HFFc6 (cell line): ENCODE measurements around the gene THBS4. TPM values are rescaled to one million over a fixed set of nuclear protein-coding genes. Genes with fewer than 3 reads are reported as not detected.

ENCODE experiments used
- DNase-seq: peaks from one replicate; pipeline ENCODE4 v3.0.0-alpha.2; 2018
- H3K27ac Mint-ChIP-seq: 2 replicates; pipeline ENCODE4 v1.8.0; 2020; ENCODE audit warnings: mild to moderate bottlenecking, mixed read lengths
- H3K27me3 Mint-ChIP-seq: 2 replicates; pipeline ENCODE4 v1.8.0; 2021; ENCODE audit warnings: mild to moderate bottlenecking, moderate library complexity, mixed read lengths; ENCODE audit not compliant: insufficient read depth
- H3K36me3 Mint-ChIP-seq: 2 replicates; pipeline ENCODE4 v1.8.0; 2021; ENCODE audit warnings: low read depth, mixed read lengths
- H3K4me1 Mint-ChIP-seq: 2 replicates; pipeline ENCODE4 v1.8.0; 2020; ENCODE audit warnings: low read depth, mixed read lengths
- H3K4me3 Mint-ChIP-seq: 2 replicates; pipeline ENCODE4 v1.8.0; 2020; ENCODE audit warnings: mild to moderate bottlenecking, moderate library complexity, mixed read lengths
- H3K9me3 Mint-ChIP-seq: 2 replicates; pipeline ENCODE4 v1.8.0; 2020; ENCODE audit warnings: mild to moderate bottlenecking, mixed read lengths
- CTCF ChIP-seq: fragments of 200-600 bp; sonication (generic); IDR thresholded peaks from 2 replicates; pipeline ENCODE4 v1.5.0; 2021; ENCODE audit warnings: antibody characterized with exemption, mild to moderate bottlenecking
- total RNA-seq, 6 experiments: library from RNA; stranded (reverse); fragmentation: NEBNext Ultra II Directional; extraction: Animal tissue kit (Norgen Biotek cat#: 25700); gene quantifications; 2 replicates in 1 of 6; 3 replicates in 5 of 6; pipeline ENCODE4 v1.2.3, GENCODE V29; 2021

Gene THBS4
- total RNA-seq, 6 experiments from 2014 or later: 0.43 to 0.82 (median 0.71) TPM; not detected in 1

DNA sequence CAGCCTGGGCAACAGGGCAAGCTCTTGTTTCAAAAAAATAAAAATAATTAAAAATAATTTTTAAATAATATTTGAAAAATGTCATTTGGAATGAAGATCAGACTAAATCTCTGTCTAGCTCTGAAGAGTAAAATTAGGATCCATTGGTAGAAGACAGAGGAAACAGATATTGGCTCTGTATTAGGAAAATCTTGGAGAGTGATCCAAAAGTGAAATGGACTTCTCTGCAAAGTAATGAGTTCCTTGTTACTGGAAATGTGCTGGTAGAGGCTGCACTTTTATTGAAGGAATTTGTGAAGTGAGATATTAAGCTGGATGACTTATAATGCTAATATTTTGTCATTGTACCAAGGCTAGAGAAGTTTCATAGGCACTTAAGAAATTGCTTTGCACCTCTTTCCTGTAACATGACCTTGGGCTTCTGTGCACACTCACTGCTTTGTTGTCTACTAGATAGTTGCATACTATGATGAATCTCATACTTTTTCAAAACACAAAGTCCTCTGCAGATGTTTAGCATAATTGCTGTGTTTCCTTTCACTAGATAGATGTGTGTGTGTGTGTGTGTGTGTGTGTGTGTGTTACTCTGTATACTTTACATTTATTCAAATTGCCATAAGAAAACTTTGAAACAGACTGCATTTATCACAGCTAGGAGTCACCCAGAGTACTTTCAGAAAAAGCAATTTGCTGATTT lies 13.1 kb downstream of the THBS4 start:
- no peak for DNase-seq
- no peak overlapping the region for H3K4me3 Mint-ChIP-seq
- no peaks in the 10 kb centered on the region for H3K4me1 Mint-ChIP-seq
- H3K36me3 Mint-ChIP-seq: no peaks in the 10 kb centered on the region
- H3K9me3 Mint-ChIP-seq: no peaks in the 10 kb centered on the region
- TF ChIP-seq CTCF: no peak
- H3K27ac Mint-ChIP-seq: no peak overlapping the region
- peaks cover 14% of the 10 kb centered on the region for H3K27me3 Mint-ChIP-seq

DNA sequence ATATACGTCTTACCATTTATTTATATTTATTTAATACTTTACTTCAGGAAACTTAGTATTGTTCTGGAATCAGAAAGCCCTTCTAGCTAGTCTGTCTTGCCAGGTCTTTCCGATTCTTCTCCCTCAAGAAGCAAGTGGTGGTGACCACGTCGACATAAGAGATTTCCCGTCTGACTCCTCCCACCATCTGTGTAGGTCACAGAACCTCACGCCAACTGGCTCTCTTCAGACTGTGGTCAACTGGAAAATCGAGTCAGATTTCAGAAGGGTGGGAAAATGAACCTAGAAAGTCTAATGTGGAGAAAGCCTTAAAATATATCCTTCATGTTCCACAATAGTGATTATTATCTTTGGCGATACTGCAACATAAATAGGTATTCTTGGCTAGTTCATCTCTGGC lies 17.3 kb downstream of the THBS4 start:
- DNase-seq: no peak
- no peak overlapping the region for H3K27ac Mint-ChIP-seq
- no peak for TF ChIP-seq CTCF
- no peaks in the 10 kb centered on the region for H3K9me3 Mint-ChIP-seq
- H3K36me3 Mint-ChIP-seq: no peaks in the 10 kb centered on the region
- no peak overlapping the region for H3K4me3 Mint-ChIP-seq
- peaks cover 20% of the 10 kb centered on the region for H3K27me3 Mint-ChIP-seq
- no peaks in the 10 kb centered on the region for H3K4me1 Mint-ChIP-seq

- DNase-seq: no peak
- no peaks in the 10 kb centered on the region for H3K9me3 Mint-ChIP-seq
- no peak overlapping the region for H3K27ac Mint-ChIP-seq
- peaks cover 29% of the 10 kb centered on the region for H3K27me3 Mint-ChIP-seq
- no peaks in the 10 kb centered on the region for H3K4me1 Mint-ChIP-seq
- TF ChIP-seq CTCF: no peak
- no peak overlapping the region for H3K4me3 Mint-ChIP-seq
- no peaks in the 10 kb centered on the region for H3K36me3 Mint-ChIP-seq
These were observed 19.5 kb downstream of the THBS4 start for GRCh38 chr5:80054682-80055081.

- no peaks in the 10 kb centered on the region for H3K9me3 Mint-ChIP-seq
- DNase-seq: no peak
- no peak overlapping the region for H3K4me3 Mint-ChIP-seq
- H3K4me1 Mint-ChIP-seq: no peaks in the 10 kb centered on the region
- H3K27ac Mint-ChIP-seq: no peak overlapping the region
- no peak for TF ChIP-seq CTCF
- peaks cover 26% of the 10 kb centered on the region for H3K27me3 Mint-ChIP-seq
- H3K36me3 Mint-ChIP-seq: no peaks in the 10 kb centered on the region
These were observed 20.5 kb downstream of the THBS4 start for GRCh38 chr5:80055491-80056170.

DNA sequence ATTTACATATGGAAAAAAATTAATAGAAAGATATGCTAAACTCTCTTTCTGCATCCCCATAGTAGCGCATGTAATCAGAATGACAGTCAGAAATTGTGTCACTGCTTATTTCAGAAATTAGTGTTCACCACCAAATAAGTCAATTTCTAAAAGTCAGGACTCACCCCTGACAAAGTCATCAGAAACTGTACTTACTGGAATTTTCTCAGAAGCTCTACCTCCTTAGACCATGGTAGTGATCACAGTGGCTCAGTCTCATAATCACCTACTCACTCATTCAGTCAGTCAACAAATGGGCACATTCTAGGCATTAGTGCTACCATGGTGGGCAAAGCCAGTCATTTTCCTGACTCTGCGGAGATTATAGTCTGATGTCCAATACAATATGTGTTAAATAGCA lies 22.0 kb downstream of the THBS4 start:
- H3K4me1 Mint-ChIP-seq: no peaks in the 10 kb centered on the region
- no peak overlapping the region for H3K4me3 Mint-ChIP-seq
- no peaks in the 10 kb centered on the region for H3K36me3 Mint-ChIP-seq
- no peak for TF ChIP-seq CTCF
- no peaks in the 10 kb centered on the region for H3K9me3 Mint-ChIP-seq
- H3K27ac Mint-ChIP-seq: no peak overlapping the region
- H3K27me3 Mint-ChIP-seq: peaks cover 27% of the 10 kb centered on the region
- DNase-seq: no peak
